Body of pancreas (tissue), 4 donors: ENCODE data around the gene CHRND. TPM values are rescaled to one million over a fixed set of nuclear protein-coding genes. Genes with fewer than 3 reads are reported as not detected.

Source experiments
- ATAC-seq: fragments of 150-250 bp; one replicate; pipeline ENCODE4 v1.9.1; 2016
- DNase-seq, 4 donors: peaks; one replicate each; pipeline ENCODE4 v3.0.0-alpha.2; 2019
- H3K27ac ChIP-seq, 4 donors: fragments of 200-600 bp; sonication (generic); 1 replicate in 3 of 4; 2 replicates in 1 of 4; pipeline versions ENCODE4 v1.5.1 to v1.6.1; 2016 to 2019; ENCODE audit warnings: mild to moderate bottlenecking in 1 of 4, mixed read lengths in 1 of 4, moderate library complexity in 1 of 4
- H3K27me3 ChIP-seq, 2 donors: fragments of 200-600 bp; sonication (generic); one replicate each; pipeline ENCODE4 v1.6.0; 2016; ENCODE audit warnings: mild to moderate bottlenecking in 1 of 2
- H3K36me3 ChIP-seq, 2 donors: fragments of 200-600 bp; sonication (generic); replicated peaks in 1 of 2; 2 replicates each; pipeline ENCODE4 v1.5.1; 2016; ENCODE audit warnings: low read depth in 2 of 2; ENCODE audit not compliant: insufficient read depth in 1 of 2
- H3K4me1 ChIP-seq: fragments of 200-600 bp; sonication (generic); one replicate; pipeline ENCODE4 v1.6.0; 2016
- H3K4me3 ChIP-seq, 2 donors: fragments of 200-600 bp; sonication (generic); 1 replicate in 1 of 2; 2 replicates in 1 of 2; pipeline ENCODE4 v1.5.1; 2016 to 2019
- H3K9me3 ChIP-seq, 3 donors: fragments of 200-600 bp; sonication (generic); 1 replicate in 2 of 3; 2 replicates in 1 of 3; pipeline ENCODE4 v1.5.1; 2016
- POLR2A ChIP-seq, 3 donors: fragments of 450-650 bp; IDR thresholded peaks; one replicate each; pipeline ENCODE4 v1.6.1; 2016; ENCODE audit warnings: antibody characterized with exemption in 3 of 3, mild to moderate bottlenecking in 2 of 3
- WGBS, 2 donors: methylation state at CpG; one replicate each; pipeline ENCODE4 v1.1.5; 2017; 5-methylcytosine and 5-hydroxymethylcytosine counted together
- intact Hi-C: fragments of 100-400 bp; cut with DNase I; formaldehyde crosslinking; loops from one replicate; pipeline ENCODE4 v1.15.1; 2023
- total RNA-seq, 2 donors: library from RNA; depleted of rRNA; stranded (reverse); fragments of >200 nt; gene quantifications; one replicate each; pipeline ENCODE4 v1.1.0, GENCODE V29; 2016
- TF ChIP-seq, protein P1 (sequence below), 7 experiments: fragments of 450-650 bp in 4 of 7; fragments of 200-600 bp in 3 of 7; sonication (generic) in 3 of 7; IDR thresholded peaks; one replicate each; pipeline ENCODE4 v1.5.1; 2016 to 2019; ENCODE audit warnings: antibody characterized with exemption in 7 of 7

The CHRND gene
- total RNA-seq, result not detected

DNA sequence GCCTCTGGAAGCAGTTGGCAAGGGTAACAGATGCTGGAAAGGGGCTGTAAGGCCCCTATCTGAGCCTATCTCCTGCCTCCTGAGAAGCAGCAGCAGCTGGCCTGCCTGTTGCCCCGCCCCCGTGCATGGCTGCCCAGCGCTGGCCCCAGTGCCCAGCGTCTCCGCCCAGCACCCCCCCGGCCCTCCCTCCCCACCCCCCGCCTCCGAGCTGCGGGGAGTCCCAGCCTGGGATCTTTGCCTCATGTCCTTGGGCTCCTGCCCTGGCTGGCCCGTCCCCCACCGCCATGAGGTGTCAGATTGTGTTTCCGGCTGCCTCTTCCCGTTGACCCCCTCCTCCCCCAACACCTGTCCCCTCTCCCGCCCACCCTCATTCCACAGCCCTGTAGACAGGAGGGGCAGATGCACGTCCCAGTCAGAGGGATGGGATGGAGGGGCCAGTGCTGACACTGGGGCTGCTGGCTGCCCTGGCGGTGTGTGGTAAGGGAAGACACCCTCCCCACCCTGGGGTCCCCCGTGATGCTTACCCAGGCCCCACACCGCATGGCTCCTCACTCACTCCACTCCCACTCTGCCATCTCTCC lies at the start of gene CHRND:
Gene CHRND, plus strand, starts transcription at position 370 of the 581 bp plus-strand sequence. Its CDS starts 56 bp downstream, at position 426.
- Histone ChIP-seq H3K27ac (no peak within 1 kb of the TSS), H3K36me3 (no peaks in the 10 kb centered on the region), H3K9me3 (no peaks in the 10 kb centered on the region), H3K4me1 (peaks cover 31% of the 10 kb centered on the region), H3K27me3 (peaks cover 0 to 34% of the 10 kb centered on the region in 2 donors), H3K4me3 (no peak within 1 kb of the TSS)
- TF ChIP-seq, protein P1, sequence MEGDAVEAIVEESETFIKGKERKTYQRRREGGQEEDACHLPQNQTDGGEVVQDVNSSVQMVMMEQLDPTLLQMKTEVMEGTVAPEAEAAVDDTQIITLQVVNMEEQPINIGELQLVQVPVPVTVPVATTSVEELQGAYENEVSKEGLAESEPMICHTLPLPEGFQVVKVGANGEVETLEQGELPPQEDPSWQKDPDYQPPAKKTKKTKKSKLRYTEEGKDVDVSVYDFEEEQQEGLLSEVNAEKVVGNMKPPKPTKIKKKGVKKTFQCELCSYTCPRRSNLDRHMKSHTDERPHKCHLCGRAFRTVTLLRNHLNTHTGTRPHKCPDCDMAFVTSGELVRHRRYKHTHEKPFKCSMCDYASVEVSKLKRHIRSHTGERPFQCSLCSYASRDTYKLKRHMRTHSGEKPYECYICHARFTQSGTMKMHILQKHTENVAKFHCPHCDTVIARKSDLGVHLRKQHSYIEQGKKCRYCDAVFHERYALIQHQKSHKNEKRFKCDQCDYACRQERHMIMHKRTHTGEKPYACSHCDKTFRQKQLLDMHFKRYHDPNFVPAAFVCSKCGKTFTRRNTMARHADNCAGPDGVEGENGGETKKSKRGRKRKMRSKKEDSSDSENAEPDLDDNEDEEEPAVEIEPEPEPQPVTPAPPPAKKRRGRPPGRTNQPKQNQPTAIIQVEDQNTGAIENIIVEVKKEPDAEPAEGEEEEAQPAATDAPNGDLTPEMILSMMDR (IDR thresholded peaks at IDR 0.05), result no peak
- no peak for TF ChIP-seq POLR2A (IDR thresholded peaks at IDR 0.05)
- WGBS, 2 donors, result 22 to 28% methylated on average over 6 to 17 of the region's 18 CpGs
- intact Hi-C loops, result loop anchor here (10.0 kb wide), 1 partner anchor 621 kb away; no protein-coding TSS in a partner anchor
- ATAC-seq (peak; percentile 68), DNase-seq (peak; percentile 42 to 70 (median 62))

DNA sequence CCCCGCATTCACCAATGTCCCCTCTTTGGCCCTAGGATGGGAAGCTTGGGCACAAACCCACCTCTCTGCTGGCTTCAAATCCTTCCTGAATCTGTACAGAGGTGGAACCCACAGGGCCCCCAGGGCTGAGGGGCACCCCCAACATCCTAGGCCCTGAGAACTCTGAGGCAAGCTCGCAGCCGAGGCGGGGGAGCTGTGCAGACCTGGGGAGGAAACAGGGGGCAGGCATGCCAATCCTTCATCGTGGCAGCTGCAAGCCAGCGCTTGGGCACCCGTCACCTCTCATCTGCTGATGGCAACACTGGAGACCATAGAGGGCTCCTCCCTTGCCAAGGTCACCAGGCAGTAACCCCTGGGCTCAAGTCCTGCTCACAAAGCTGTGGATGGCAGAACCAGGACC lies 49.2 kb upstream of the CHRND start:
- 82 to 91% methylated on average over 5 to 7 of the region's 7 CpGs for WGBS, 2 donors
- Histone ChIP-seq H3K27me3 (no peaks in the 10 kb centered on the region), H3K36me3 (no peaks in the 10 kb centered on the region), H3K9me3 (no peaks in the 10 kb centered on the region), H3K27ac (no peak overlapping the region), H3K4me1 (no peaks in the 10 kb centered on the region), H3K4me3 (no peak overlapping the region)
- DNase-seq (peak in 2 of 4 donors; percentile 1), ATAC-seq (no peak)
- intact Hi-C loops, result no loop called here
- TF ChIP-seq, protein P1 (IDR thresholded peaks at IDR 0.05), result no peak
- no peak for TF ChIP-seq POLR2A (IDR thresholded peaks at IDR 0.05)

DNA sequence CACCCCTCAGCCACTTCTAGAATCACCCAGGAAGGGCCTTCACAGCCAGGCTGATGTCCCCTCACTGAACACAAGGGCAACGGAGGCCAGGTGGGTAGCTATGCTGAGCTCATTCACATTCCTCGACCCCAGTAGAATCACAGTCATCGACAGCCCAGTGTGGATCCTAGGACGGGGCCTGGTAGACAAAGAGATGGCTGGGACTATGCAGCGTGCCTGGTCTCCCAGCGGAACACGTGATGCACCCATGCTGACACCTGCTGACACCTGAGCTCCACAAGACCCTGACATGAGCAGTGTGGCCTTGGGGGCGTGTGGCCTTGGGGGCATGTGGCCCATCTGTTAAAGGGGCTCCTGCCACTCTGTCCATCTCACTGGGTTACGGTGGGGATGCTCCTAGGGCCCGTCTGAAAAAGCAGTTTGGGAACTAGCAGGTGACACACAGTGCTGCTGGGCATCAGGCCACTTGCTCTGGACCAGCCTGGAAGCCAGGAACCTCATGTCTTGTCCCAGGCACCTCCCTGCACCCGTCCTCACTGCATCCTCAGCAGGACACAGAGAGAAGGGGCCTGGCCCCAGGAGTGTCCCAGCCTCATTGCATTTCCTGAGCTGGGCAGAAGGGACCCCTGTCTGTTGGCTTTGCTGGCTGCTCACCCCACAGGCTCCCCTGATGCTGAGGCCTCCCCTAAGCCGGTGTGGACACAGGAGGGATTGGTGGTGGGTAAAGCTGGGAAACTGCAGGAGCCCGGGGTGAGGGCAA lies 48.0 kb upstream of the CHRND start:
- peak in 1 of 4 donors; percentile 2 for DNase-seq
- no peaks in the 10 kb centered on the region for H3K9me3 ChIP-seq
- no peak for TF ChIP-seq POLR2A (IDR thresholded peaks at IDR 0.05)
- TF ChIP-seq, protein P1 (IDR thresholded peaks at IDR 0.05), result no peak
- no peaks in the 10 kb centered on the region for H3K4me1 ChIP-seq
- H3K27ac ChIP-seq, result no peak overlapping the region
- intact Hi-C loops, result no loop called here
- 73 to 79% methylated on average over 3 to 13 of the region's 13 CpGs for WGBS, 2 donors
- H3K27me3 ChIP-seq, result no peaks in the 10 kb centered on the region
- no peak overlapping the region for H3K4me3 ChIP-seq
- ATAC-seq, result no peak
- H3K36me3 ChIP-seq, result no peaks in the 10 kb centered on the region

DNA sequence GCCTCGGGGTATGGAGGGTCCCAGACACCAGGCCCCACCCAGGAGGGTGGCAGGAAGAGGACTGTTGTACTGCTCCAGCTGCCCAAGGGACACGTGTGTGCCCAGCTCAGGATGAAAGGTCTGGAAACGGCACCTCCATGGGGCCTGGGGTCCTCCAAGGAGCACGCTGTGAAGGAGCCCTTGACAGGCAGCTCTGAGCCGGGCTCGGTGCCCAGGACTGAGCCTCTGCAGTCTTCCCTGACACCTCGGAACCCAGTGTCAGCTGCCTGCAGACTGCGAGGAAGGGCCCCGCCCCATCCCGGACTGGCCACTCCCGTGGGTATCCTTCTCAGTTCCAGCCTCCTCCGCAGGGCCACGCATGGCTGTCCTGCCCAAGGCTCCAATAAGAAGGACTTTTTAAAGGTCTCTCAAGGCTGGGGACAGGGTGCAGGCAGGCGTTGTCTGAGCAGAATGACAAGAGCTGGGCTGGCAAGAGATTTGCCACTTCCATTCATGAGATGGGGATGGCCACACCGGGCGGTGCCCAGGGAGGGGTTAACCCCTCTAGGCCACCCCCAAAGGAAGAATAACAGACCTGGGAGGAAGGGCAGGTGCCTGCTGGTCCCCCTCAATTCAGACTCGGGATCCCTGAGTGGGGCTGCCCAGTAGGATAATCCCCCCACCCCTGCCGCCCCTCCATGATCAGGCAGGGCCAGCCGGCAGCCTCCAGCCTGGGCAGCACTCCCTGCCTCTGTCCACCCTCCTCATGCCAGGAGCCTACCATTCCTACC lies 47.2 kb upstream of the CHRND start:
- Histone ChIP-seq H3K36me3 (no peaks in the 10 kb centered on the region), H3K4me1 (no peaks in the 10 kb centered on the region), H3K27me3 (no peaks in the 10 kb centered on the region), H3K4me3 (no peak overlapping the region), H3K27ac (no peak overlapping the region), H3K9me3 (no peaks in the 10 kb centered on the region)
- TF ChIP-seq POLR2A (IDR thresholded peaks at IDR 0.05), result no peak
- TF ChIP-seq, protein P1 (IDR thresholded peaks at IDR 0.05), result no peak
- intact Hi-C loops, result no loop called here
- DNase-seq (peak in 1 of 4 donors; percentile 6), ATAC-seq (no peak)
- 60 to 68% methylated on average over 8 to 11 of the region's 19 CpGs for WGBS, 2 donors
